Right lobe of liver (tissue), 4 donors: ENCODE results near the gene NEURL1.

Experiments used
- POLR2A ChIP-seq: fragments of 450-650 bp; IDR thresholded peaks from one replicate; pipeline ENCODE4 v1.6.1; 2017; ENCODE audit warnings: antibody characterized with exemption, mild to moderate bottlenecking
- TF ChIP-seq, protein P1 (sequence below), 4 donors: fragments of 200-600 bp in 3 of 4; fragments of 450-650 bp in 1 of 4; IDR thresholded peaks; one replicate each; pipeline versions ENCODE4 v1.5.1 to v1.8.0; 2016 to 2022; ENCODE audit warnings: antibody characterized with exemption in 4 of 4, mild to moderate bottlenecking in 2 of 4
- donor health status: DM: no; HTN: no; CAD: no.
- donor health status: DM: no; HTN: no; CAD: no.
- donor health status: DM: no; HTN: yes; CAD: no.

DNA sequence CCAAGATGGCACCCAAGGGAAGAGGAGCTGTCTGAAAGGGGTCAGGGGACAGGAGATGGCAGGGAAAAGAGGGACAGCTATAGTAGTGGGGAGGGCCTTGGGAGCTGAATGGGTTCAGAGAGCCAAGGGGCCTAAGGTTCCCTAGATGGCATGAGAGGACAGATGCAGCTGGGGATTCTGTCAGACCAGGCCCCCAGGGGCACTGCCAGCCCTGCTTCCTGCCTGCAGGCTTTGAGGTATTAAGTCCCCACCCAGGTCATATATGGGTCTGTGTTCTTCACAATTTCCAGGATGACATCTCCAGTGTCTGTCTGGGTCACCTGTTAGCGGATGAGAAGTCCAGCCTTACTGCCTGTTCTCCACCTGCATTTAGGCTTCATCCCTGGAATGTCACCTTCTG is 56.7 kb downstream of the NEURL1 start:
- TF ChIP-seq, protein P1, sequence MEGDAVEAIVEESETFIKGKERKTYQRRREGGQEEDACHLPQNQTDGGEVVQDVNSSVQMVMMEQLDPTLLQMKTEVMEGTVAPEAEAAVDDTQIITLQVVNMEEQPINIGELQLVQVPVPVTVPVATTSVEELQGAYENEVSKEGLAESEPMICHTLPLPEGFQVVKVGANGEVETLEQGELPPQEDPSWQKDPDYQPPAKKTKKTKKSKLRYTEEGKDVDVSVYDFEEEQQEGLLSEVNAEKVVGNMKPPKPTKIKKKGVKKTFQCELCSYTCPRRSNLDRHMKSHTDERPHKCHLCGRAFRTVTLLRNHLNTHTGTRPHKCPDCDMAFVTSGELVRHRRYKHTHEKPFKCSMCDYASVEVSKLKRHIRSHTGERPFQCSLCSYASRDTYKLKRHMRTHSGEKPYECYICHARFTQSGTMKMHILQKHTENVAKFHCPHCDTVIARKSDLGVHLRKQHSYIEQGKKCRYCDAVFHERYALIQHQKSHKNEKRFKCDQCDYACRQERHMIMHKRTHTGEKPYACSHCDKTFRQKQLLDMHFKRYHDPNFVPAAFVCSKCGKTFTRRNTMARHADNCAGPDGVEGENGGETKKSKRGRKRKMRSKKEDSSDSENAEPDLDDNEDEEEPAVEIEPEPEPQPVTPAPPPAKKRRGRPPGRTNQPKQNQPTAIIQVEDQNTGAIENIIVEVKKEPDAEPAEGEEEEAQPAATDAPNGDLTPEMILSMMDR (IDR thresholded peaks at IDR 0.05) = no peak
- TF ChIP-seq POLR2A = no peak
